Lower leg skin (tissue), 3 donors: Measurements from ENCODE around the gene MYF6.

Experiments used
- POLR2A ChIP-seq, 2 donors: fragments of 450-650 bp; IDR thresholded peaks; one replicate each; pipeline ENCODE4 v1.6.1; 2016 to 2017; ENCODE audit warnings: antibody characterized with exemption in 2 of 2, mild to moderate bottlenecking in 1 of 2, moderate library complexity in 1 of 2
- TF ChIP-seq, protein P1 (sequence below), 3 donors: fragments of 450-650 bp; IDR thresholded peaks; one replicate each; pipeline ENCODE4 v1.5.1; 2016; ENCODE audit warnings: antibody characterized with exemption in 3 of 3, mild to moderate bottlenecking in 3 of 3, moderate library complexity in 2 of 3

DNA sequence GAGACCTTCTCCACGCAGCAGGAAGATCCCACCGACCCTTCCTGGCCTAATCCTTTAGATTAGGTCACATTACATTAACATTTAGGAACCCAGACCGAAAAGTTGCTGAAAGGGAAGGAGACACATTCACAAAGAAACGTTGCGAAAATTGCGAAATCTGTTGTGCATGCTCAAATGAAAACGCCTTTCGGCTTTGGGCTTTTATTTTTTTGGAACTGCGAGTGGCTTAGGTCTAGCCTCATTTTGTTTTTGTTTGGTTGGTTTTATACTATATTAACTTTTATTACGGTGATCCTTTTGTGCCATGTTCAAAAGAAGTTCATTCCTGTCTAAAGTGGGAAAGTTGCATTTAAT, 1.5 kb downstream of the MYF6 start:
- TF ChIP-seq, protein P1, sequence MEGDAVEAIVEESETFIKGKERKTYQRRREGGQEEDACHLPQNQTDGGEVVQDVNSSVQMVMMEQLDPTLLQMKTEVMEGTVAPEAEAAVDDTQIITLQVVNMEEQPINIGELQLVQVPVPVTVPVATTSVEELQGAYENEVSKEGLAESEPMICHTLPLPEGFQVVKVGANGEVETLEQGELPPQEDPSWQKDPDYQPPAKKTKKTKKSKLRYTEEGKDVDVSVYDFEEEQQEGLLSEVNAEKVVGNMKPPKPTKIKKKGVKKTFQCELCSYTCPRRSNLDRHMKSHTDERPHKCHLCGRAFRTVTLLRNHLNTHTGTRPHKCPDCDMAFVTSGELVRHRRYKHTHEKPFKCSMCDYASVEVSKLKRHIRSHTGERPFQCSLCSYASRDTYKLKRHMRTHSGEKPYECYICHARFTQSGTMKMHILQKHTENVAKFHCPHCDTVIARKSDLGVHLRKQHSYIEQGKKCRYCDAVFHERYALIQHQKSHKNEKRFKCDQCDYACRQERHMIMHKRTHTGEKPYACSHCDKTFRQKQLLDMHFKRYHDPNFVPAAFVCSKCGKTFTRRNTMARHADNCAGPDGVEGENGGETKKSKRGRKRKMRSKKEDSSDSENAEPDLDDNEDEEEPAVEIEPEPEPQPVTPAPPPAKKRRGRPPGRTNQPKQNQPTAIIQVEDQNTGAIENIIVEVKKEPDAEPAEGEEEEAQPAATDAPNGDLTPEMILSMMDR (IDR thresholded peaks at IDR 0.05) = no peak
- no peak for TF ChIP-seq POLR2A (IDR thresholded peaks at IDR 0.05)
